ENCODE results near the gene ZNF780A.
A peak's percentile ranks its signal among the peaks of the same experiment; 100 is the strongest.

- TF ChIP-seq, protein P1, sequence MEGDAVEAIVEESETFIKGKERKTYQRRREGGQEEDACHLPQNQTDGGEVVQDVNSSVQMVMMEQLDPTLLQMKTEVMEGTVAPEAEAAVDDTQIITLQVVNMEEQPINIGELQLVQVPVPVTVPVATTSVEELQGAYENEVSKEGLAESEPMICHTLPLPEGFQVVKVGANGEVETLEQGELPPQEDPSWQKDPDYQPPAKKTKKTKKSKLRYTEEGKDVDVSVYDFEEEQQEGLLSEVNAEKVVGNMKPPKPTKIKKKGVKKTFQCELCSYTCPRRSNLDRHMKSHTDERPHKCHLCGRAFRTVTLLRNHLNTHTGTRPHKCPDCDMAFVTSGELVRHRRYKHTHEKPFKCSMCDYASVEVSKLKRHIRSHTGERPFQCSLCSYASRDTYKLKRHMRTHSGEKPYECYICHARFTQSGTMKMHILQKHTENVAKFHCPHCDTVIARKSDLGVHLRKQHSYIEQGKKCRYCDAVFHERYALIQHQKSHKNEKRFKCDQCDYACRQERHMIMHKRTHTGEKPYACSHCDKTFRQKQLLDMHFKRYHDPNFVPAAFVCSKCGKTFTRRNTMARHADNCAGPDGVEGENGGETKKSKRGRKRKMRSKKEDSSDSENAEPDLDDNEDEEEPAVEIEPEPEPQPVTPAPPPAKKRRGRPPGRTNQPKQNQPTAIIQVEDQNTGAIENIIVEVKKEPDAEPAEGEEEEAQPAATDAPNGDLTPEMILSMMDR (IDR thresholded peaks at IDR 0.05; ENCODE audit: control extremely low read depth in 1 of 3, insufficient read depth in 1 of 3, low read depth in 1 of 3, low read length in 3 of 3) = peak in 2 of 3 experiments; percentile 66 to 69; a peak in 3 of 4 replicates
- no peak for TF ChIP-seq POLR2AphosphoS5 (IDR thresholded peaks at IDR 0.05; ENCODE audit: low read depth, low read length)
- TF ChIP-seq ZNF274 (IDR thresholded peaks at IDR 0.05; ENCODE audit: borderline replicate concordance, extremely low read depth, low read length) = no peak
- TF ChIP-seq RFX5 (IDR thresholded peaks at IDR 0.05; ENCODE audit: borderline replicate concordance, low read depth, low read length) = no peak
- no peak for TF ChIP-seq ATF2 (IDR thresholded peaks at IDR 0.05; ENCODE audit: low read length)
- no peak for TF ChIP-seq EP300 (IDR thresholded peaks at IDR 0.05; ENCODE audit: borderline replicate concordance in 1 of 2, low read depth in 2 of 2, low read length in 2 of 2)
Measured at GRCh38 chr19:40139533-40140287, 49.0 kb upstream of the ZNF780A start.

Data from H1 (cell line).